Globus pallidus (tissue), 1 donor: Measurements from ENCODE around the gene ATG5.
"Not testable (repeated sequence)": the region's sequence is repeated elsewhere in the genome, so short reads cannot be mapped to it uniquely, and the experiment has no call there.

Experiments
- DNase-seq: peaks from one replicate; pipeline ENCODE4 v3.0.0-alpha.2; 2015; ENCODE audit warnings: low spot score

Gene ATG5

GRCh38 chr6:106257195-106257594 lies 68.4 kb downstream of the ATG5 start:
- no peak for DNase-seq

GRCh38 chr6:106256201-106256968 lies 69.2 kb downstream of the ATG5 start:
- DNase-seq, result no peak

- no peak for DNase-seq
These were observed 70.3 kb downstream of the ATG5 start for GRCh38 chr6:106255306-106255705.

- no peak for DNase-seq
These were observed 70.9 kb downstream of the ATG5 start for GRCh38 chr6:106254636-106255035.

- DNase-seq, result no peak
These were observed 71.8 kb downstream of the ATG5 start for GRCh38 chr6:106253731-106254130.

GRCh38 chr6:106253172-106253571 lies 72.4 kb downstream of the ATG5 start:
- no peak for DNase-seq

GRCh38 chr6:106252687-106253086 lies 72.9 kb downstream of the ATG5 start:
- no peak for DNase-seq

GRCh38 chr6:106251531-106252255 lies 73.9 kb downstream of the ATG5 start:
- not testable (repeated sequence) for DNase-seq

- no peak for DNase-seq
These were observed 74.6 kb downstream of the ATG5 start for GRCh38 chr6:106250953-106251352.

GRCh38 chr6:106249658-106250057 lies 75.9 kb downstream of the ATG5 start:
- no peak for DNase-seq

- DNase-seq, result no peak
These were observed 77.8 kb downstream of the ATG5 start for GRCh38 chr6:106247733-106248132.

GRCh38 chr6:106247293-106247692 lies 78.3 kb downstream of the ATG5 start:
- no peak for DNase-seq

- DNase-seq, result no peak
These were observed 80.6 kb downstream of the ATG5 start for GRCh38 chr6:106244931-106245330.

- no peak for DNase-seq
These were observed 81.0 kb downstream of the ATG5 start for GRCh38 chr6:106244521-106244920.

GRCh38 chr6:106243261-106243660 lies 82.3 kb downstream of the ATG5 start:
- no peak for DNase-seq

GRCh38 chr6:106241498-106241897 lies 84.1 kb downstream of the ATG5 start:
- no peak for DNase-seq

- no peak for DNase-seq
These were observed 88.3 kb downstream of the ATG5 start for GRCh38 chr6:106237286-106237685.

- not testable (repeated sequence) for DNase-seq
These were observed 95.6 kb downstream of the ATG5 start for GRCh38 chr6:106229876-106230445.

GRCh38 chr6:106227612-106228507 lies 97.7 kb downstream of the ATG5 start:
- no peak for DNase-seq

- DNase-seq, result no peak
These were observed 98.9 kb downstream of the ATG5 start for GRCh38 chr6:106226676-106227075.

GRCh38 chr6:106225581-106225980 lies 100.0 kb downstream of the ATG5 start:
- no peak for DNase-seq

GRCh38 chr6:106223300-106223930 lies 102.1 kb downstream of the ATG5 start:
- peak; percentile 53 for DNase-seq
